A673 (cell line): ENCODE data around the gene RPUSD4. TPM values are rescaled to one million over a fixed set of nuclear protein-coding genes. Genes with fewer than 3 reads are reported as not detected.
"Not testable (repeated sequence)": the region's sequence is repeated elsewhere in the genome, so short reads cannot be mapped to it uniquely, and the experiment has no call there.

ENCODE experiments used
- BruUV-seq: library from RNA; stranded (reverse); fragments of 400-500 nt; replicated peaks from 2 replicates; lab custom pipeline; 2021; lab: Mats Ljungman, UMichigan
- CTCF ChIA-PET: fragments of 300-600 bp; sonication (Branson Sonifier 250); formaldehyde crosslinking; loops from one replicate; lab custom pipeline; 2022; ENCODE audit warnings: antibody characterized with exemption; lab: Charles Lee
- POLR2A ChIA-PET: fragments of 300-600 bp; sonication (Branson Sonifier 250); formaldehyde crosslinking; loops from one replicate; lab custom pipeline; 2022; ENCODE audit warnings: antibody characterized with exemption; ENCODE audit not compliant: low non-redundant PET; lab: Charles Lee
- DNase-seq: peaks from one replicate; pipeline ENCODE4 v3.0.0-alpha.2; 2015; ENCODE audit warnings: low spot score
- H3K27ac ChIP-seq: fragments of 200-600 bp; sonication (generic); 2 replicates; pipeline ENCODE4 v1.5.1; 2016; ENCODE audit warnings: mixed run types, low read depth, mild to moderate bottlenecking, mixed read lengths, antibody characterized with exemption, low read length; ENCODE audit not compliant: poor library complexity, severe bottlenecking
- H3K27me3 ChIP-seq: fragments of 200-600 bp; sonication (generic); replicated peaks from 2 replicates; pipeline ENCODE4 v1.6.1; 2017; ENCODE audit warnings: mixed run types, low read depth, mild to moderate bottlenecking, mixed read lengths, antibody characterized with exemption, low read length; ENCODE audit not compliant: insufficient read depth, poor library complexity
- H3K36me3 ChIP-seq: fragments of 200-600 bp; sonication (generic); 2 replicates; pipeline ENCODE4 v1.6.1; 2016; ENCODE audit warnings: mixed run types, mild to moderate bottlenecking, mixed read lengths, antibody characterized with exemption, low read length; ENCODE audit not compliant: insufficient read depth, poor library complexity, severe bottlenecking
- H3K4me1 ChIP-seq: fragments of 200-600 bp; sonication (generic); 2 replicates; pipeline ENCODE4 v1.6.1; 2017; ENCODE audit warnings: mixed run types, mild to moderate bottlenecking, mixed read lengths, antibody characterized with exemption, low read length; ENCODE audit not compliant: insufficient read depth, poor library complexity, severe bottlenecking
- H3K4me3 ChIP-seq: fragments of 200-600 bp; sonication (generic); 2 replicates; pipeline ENCODE4 v1.5.1; 2016; ENCODE audit warnings: low read depth, mixed run types, mild to moderate bottlenecking, mixed read lengths, low read length; ENCODE audit not compliant: poor library complexity, severe bottlenecking
- H3K9me3 ChIP-seq: fragments of 200-600 bp; sonication (generic); 2 replicates; pipeline ENCODE4 v1.6.1; 2016; ENCODE audit warnings: mixed run types, low read depth, mild to moderate bottlenecking, mixed read lengths, antibody characterized with exemption, low read length; ENCODE audit not compliant: poor library complexity, severe bottlenecking
- EZH2 ChIP-seq: fragments of 200-600 bp; sonication (generic); IDR thresholded peaks from 2 replicates; pipeline ENCODE4 v1.6.1; 2017; ENCODE audit warnings: borderline replicate concordance, low read depth, mild to moderate bottlenecking, mixed read lengths, antibody characterized with exemption, low read length; ENCODE audit not compliant: poor library complexity, severe bottlenecking
- intact Hi-C: fragments of 100-400 bp; cut with micrococcal nuclease; formaldehyde crosslinking; loops from one replicate; pipeline ENCODE4 v1.10.0; 2022; ENCODE audit not compliant: unreplicated experiment
- total RNA-seq: library from RNA; stranded (reverse); gene quantifications from 2 replicates; pipeline ENCODE4 v1.2.3, GENCODE V29; 2021
- TF ChIP-seq, protein P1 (sequence below): fragments of 300-800, 200-600 bp; sonication (generic); conservative IDR thresholded peaks from 2 replicates; pipeline ENCODE4 v1.5.1; 2017; ENCODE audit warnings: low read depth, mild to moderate bottlenecking, antibody characterized with exemption, low read length, moderate library complexity, mixed read lengths

Gene RPUSD4
- total RNA-seq, 1 experiment from 2014 or later = 53.9 TPM

DNA sequence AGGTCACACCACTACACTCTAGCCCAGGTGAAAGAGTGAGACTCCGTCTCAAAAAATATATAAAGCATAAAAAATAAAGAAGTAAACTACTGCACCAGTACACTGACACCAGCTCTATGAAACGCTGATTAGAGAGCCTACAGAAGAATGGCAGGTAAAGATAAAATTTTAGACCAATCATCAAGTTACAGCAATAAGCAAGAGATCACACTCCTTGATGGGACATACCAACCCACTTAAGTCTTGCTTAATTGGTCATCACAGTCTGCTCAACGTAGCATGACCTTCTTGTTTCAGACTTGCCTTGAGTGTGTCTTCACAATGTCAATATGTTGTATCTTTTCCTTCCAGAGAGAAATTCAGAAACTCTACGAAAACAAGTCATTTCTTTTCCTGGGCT lies 44.8 kb upstream of the RPUSD4 start:
- DNase-seq = no peak
- ChIA-PET CTCF (no interaction called here), POLR2A (no interaction called here)
- peaks cover 9% of the 10 kb centered on the region for H3K36me3 ChIP-seq
- BruUV-seq = no TSS peak
- H3K27ac ChIP-seq = no peak overlapping the region
- no peaks in the 10 kb centered on the region for H3K27me3 ChIP-seq
- no peaks in the 10 kb centered on the region for H3K4me1 ChIP-seq
- H3K9me3 ChIP-seq = no peaks in the 10 kb centered on the region
- H3K4me3 ChIP-seq = no peak overlapping the region
- no peak for TF ChIP-seq EZH2
- TF ChIP-seq, protein P1, sequence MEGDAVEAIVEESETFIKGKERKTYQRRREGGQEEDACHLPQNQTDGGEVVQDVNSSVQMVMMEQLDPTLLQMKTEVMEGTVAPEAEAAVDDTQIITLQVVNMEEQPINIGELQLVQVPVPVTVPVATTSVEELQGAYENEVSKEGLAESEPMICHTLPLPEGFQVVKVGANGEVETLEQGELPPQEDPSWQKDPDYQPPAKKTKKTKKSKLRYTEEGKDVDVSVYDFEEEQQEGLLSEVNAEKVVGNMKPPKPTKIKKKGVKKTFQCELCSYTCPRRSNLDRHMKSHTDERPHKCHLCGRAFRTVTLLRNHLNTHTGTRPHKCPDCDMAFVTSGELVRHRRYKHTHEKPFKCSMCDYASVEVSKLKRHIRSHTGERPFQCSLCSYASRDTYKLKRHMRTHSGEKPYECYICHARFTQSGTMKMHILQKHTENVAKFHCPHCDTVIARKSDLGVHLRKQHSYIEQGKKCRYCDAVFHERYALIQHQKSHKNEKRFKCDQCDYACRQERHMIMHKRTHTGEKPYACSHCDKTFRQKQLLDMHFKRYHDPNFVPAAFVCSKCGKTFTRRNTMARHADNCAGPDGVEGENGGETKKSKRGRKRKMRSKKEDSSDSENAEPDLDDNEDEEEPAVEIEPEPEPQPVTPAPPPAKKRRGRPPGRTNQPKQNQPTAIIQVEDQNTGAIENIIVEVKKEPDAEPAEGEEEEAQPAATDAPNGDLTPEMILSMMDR = no peak
- intact Hi-C loops = no loop called here

- intact Hi-C loops, CTCF ChIA-PET, H3K9me3 ChIP-seq, H3K27ac ChIP-seq, BruUV-seq, H3K36me3 ChIP-seq, POLR2A ChIA-PET, H3K4me3 ChIP-seq, H3K27me3 ChIP-seq, DNase-seq, H3K4me1 ChIP-seq: not testable (repeated sequence)
Measured at GRCh38 chr11:126255507-126255906, 44.1 kb upstream of the RPUSD4 start.

DNA sequence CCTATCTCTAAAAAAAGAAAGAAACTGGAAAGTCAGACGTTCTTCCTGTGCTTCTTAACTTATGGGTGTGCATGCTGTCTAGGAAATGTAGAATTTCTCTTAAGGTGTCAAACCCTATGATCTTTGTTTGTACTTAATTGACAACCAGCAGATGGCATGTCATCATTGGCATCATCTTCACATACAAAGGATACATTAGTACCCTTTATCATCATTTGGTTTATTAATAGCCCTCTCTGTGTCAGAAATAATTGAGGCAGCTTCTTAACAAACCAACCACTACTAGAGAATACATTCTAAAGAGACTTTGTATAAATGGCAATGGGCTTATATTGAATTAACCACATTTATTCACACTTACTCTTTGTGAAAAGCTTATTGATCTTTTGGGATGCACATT lies 43.4 kb upstream of the RPUSD4 start:
- no TSS peak for BruUV-seq
- TF ChIP-seq, protein P1 = no peak
- TF ChIP-seq EZH2 = no peak
- CTCF ChIA-PET = no interaction called here

GRCh38 chr11:126253265-126253664 lies 41.8 kb upstream of the RPUSD4 start:
- no peaks in the 10 kb centered on the region for H3K27me3 ChIP-seq
- no peaks in the 10 kb centered on the region for H3K4me1 ChIP-seq
- BruUV-seq = no TSS peak
- no peaks in the 10 kb centered on the region for H3K9me3 ChIP-seq
- intact Hi-C loops = no loop called here
- CTCF ChIA-PET = no interaction called here
- peaks cover 8% of the 10 kb centered on the region for H3K36me3 ChIP-seq
- TF ChIP-seq, protein P1 = no peak
- no peak for TF ChIP-seq EZH2
- DNase-seq = no peak
- no peak overlapping the region for H3K4me3 ChIP-seq
- POLR2A ChIA-PET = no interaction called here
- H3K27ac ChIP-seq = no peak overlapping the region

More for the DNA sequence above, 43.4 kb upstream of the RPUSD4 start:
- POLR2A ChIA-PET = no interaction called here
- Histone ChIP-seq H3K4me1 (no peaks in the 10 kb centered on the region), H3K27ac (no peak overlapping the region), H3K4me3 (no peak overlapping the region), H3K36me3 (peaks cover 8% of the 10 kb centered on the region), H3K27me3 (no peaks in the 10 kb centered on the region), H3K9me3 (no peaks in the 10 kb centered on the region)
- intact Hi-C loops = no loop called here
- DNase-seq = no peak
